ENCODE results near the gene AKAP6. TPM values are rescaled to one million over a fixed set of nuclear protein-coding genes. Genes with fewer than 3 reads are reported as not detected.
A peak's percentile ranks its signal among the peaks of the same experiment; 100 is the strongest.

AKAP6 gene
- total RNA-seq, 1 donor from 2014 or later, result 0.53 TPM

DNA sequence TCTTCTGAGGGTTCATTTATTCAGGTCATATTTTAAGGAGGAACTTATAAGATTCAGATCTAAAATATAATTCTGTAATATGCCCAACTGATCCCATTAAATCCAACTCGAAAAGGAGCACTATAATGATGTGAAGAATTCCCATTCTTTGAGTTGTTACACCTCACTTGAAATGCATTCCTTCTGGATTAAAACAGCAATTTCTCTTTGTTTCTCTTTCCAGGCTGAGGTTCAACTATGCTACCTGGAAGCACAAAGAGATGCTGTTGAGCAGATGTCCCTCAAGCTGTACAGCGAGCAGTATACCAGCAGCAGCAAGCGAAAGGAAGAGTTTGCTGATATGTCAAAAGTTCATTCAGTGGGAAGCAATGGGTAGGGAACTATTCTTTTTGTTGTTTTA, 349.0 kb downstream of the AKAP6 start:
- H3K4me3 Mint-ChIP-seq, result no peak overlapping the region
- ATAC-seq (ENCODE audit: low read depth) (no peak), DNase-seq (no peak)
- CTCF ChIA-PET, result no interaction called here
- no peak for TF ChIP-seq CTCF (IDR thresholded peaks at IDR 0.05)
- peaks cover 7% of the 10 kb centered on the region for H3K4me1 Mint-ChIP-seq
- POLR2A ChIA-PET, result no interaction called here
- H3K9me3 Mint-ChIP-seq, result no peaks in the 10 kb centered on the region
- intact Hi-C loops (cut with micrococcal nuclease), result no loop called here
- H3K27me3 Mint-ChIP-seq, result no peaks in the 10 kb centered on the region
- no peak overlapping the region for H3K27ac Mint-ChIP-seq
- H3K36me3 Mint-ChIP-seq (ENCODE audit: low read depth), result no peaks in the 10 kb centered on the region

DNA sequence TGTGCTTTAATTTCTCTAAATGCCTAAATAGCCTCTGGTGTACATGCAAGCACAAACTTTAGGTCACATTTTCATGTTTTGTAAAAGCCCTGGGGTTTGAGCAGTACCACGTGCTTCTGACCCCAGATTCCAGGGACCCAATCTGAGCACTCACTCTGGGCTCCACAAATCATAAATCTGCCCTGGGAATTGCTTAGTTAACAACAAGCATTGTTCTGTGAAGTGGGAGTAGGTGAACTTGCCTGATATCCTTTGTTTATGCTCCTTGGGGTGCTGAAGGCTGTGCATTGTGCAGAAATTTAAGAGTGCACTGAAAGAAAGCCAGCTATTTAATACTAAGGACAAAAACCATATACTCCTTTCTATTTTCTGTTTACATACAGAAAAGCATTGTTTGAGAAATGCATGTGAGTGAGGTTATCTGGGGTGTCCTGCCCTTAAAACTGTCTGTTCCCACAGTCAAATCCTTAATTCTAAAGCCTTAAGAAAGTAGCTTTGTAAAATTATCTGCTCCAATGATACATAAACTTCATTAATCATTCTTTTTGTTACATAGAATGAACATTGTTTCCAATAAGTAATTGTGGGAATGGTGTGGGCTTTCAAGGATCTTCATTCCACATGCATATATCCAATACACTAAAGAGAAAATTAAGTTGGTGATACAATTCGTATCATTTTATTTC, 351.0 kb downstream of the AKAP6 start:
- ATAC-seq (ENCODE audit: low read depth) (no peak), DNase-seq (no peak)
- no peak overlapping the region for H3K27ac Mint-ChIP-seq
- H3K27me3 Mint-ChIP-seq, result no peaks in the 10 kb centered on the region
- POLR2A ChIA-PET, result no interaction called here
- CTCF ChIA-PET, result no interaction called here
- no peaks in the 10 kb centered on the region for H3K36me3 Mint-ChIP-seq (ENCODE audit: low read depth)
- H3K4me3 Mint-ChIP-seq, result no peak overlapping the region
- intact Hi-C loops (cut with micrococcal nuclease), result no loop called here
- no peaks in the 10 kb centered on the region for H3K9me3 Mint-ChIP-seq
- TF ChIP-seq CTCF (IDR thresholded peaks at IDR 0.05), result no peak
- peaks cover 16% of the 10 kb centered on the region for H3K4me1 Mint-ChIP-seq

GRCh38 chr14:32681598-32681997, 352.5 kb downstream of the AKAP6 start:
- no peak for ATAC-seq (ENCODE audit: low read depth)
- Mint-ChIP-seq H3K4me3 (no peak overlapping the region), H3K27ac (no peak overlapping the region), H3K4me1 (peaks cover 16% of the 10 kb centered on the region), H3K27me3 (no peaks in the 10 kb centered on the region), H3K9me3 (no peaks in the 10 kb centered on the region), H3K36me3 (ENCODE audit: low read depth) (no peaks in the 10 kb centered on the region)
- intact Hi-C loops (cut with micrococcal nuclease), result no loop called here
- TF ChIP-seq CTCF (IDR thresholded peaks at IDR 0.05), result no peak
- DNase-seq, result no peak
- CTCF ChIA-PET, result no interaction called here
- POLR2A ChIA-PET, result no interaction called here

GRCh38 chr14:32682214-32682613, 353.1 kb downstream of the AKAP6 start:
- H3K9me3 Mint-ChIP-seq, result no peaks in the 10 kb centered on the region
- no peaks in the 10 kb centered on the region for H3K36me3 Mint-ChIP-seq (ENCODE audit: low read depth)
- no peak overlapping the region for H3K4me3 Mint-ChIP-seq
- DNase-seq (no peak), ATAC-seq (ENCODE audit: low read depth) (no peak)
- H3K4me1 Mint-ChIP-seq, result peaks cover 16% of the 10 kb centered on the region
- no peak for TF ChIP-seq CTCF (IDR thresholded peaks at IDR 0.05)
- intact Hi-C loops (cut with micrococcal nuclease), result no loop called here
- ChIA-PET POLR2A (no interaction called here), CTCF (no interaction called here)
- H3K27ac Mint-ChIP-seq, result no peak overlapping the region
- H3K27me3 Mint-ChIP-seq, result no peaks in the 10 kb centered on the region

GRCh38 chr14:32683679-32684078, 354.6 kb downstream of the AKAP6 start:
- Mint-ChIP-seq H3K27me3 (no peaks in the 10 kb centered on the region), H3K4me3 (peak overlapping the region; percentile 44)
- POLR2A ChIA-PET, result no interaction called here

More at GRCh38 chr14:32683679-32684078, 354.6 kb downstream of the AKAP6 start:
- Mint-ChIP-seq H3K36me3 (ENCODE audit: low read depth) (no peaks in the 10 kb centered on the region), H3K9me3 (no peaks in the 10 kb centered on the region), H3K27ac (no peak overlapping the region), H3K4me1 (peaks cover 16% of the 10 kb centered on the region)
- intact Hi-C loops (cut with micrococcal nuclease), result no loop called here
- DNase-seq (no peak), ATAC-seq (ENCODE audit: low read depth) (peak; percentile 49)
- no peak for TF ChIP-seq CTCF (IDR thresholded peaks at IDR 0.05)
- CTCF ChIA-PET, result no interaction called here
